ENCODE results near the gene TTC27.
"Not testable (repeated sequence)": the region's sequence is repeated elsewhere in the genome, so short reads cannot be mapped to it uniquely, and the experiment has no call there.

Gene TTC27

GRCh38 chr2:32721376-32721775 lies 93.5 kb downstream of the TTC27 start:
- no peak for DNase-seq

- no peak for DNase-seq
Measured at GRCh38 chr2:32723467-32724079, 95.7 kb downstream of the TTC27 start.

DNA sequence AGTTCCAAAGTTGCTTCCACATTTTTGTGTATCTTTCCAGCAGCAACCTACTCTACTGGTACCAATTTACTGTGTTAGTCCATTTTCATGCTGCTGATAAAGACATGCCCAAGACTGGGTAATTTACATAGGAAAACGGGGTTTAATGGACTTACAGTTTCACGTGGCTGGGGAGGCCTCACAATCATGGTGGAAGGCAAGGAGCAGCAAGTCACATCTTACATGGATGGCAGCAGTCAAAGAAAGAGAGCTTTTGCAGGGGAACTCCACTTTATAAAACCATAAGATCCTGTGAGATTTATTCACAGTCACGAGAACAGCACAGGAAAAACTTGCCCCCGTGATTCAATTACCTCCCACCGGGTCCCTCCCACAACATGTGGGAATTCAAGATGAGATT lies 98.8 kb downstream of the TTC27 start:
- not testable (repeated sequence) for DNase-seq

- DNase-seq: no peak
Measured at GRCh38 chr2:32727157-32727556, 99.3 kb downstream of the TTC27 start.

- not testable (repeated sequence) for DNase-seq
Measured at GRCh38 chr2:32730958-32731357, 103.1 kb downstream of the TTC27 start.

DNA sequence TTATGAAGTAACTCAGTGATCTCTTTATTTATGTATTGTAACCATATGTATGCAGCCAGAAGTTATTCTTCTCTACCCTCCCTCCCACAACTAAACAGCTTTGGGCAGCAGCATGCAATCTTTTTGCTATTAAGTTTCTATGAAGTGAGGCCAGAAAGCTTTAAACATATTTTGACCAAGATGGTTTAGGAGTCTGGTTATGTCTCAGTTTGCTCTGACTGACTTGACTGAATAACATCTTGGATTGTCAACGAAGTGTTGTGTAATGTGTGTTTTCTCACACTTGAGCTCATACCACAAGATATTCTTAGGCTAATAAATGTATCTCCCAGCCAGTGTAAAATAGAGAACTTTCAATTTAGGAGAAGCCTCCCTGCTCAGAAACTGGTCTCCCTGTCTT lies 104.3 kb downstream of the TTC27 start:
- DNase-seq: no peak

GRCh38 chr2:32732912-32733472 lies 105.1 kb downstream of the TTC27 start:
- no peak for DNase-seq

- no peak for DNase-seq
Measured at GRCh38 chr2:32735348-32735747, 107.5 kb downstream of the TTC27 start.

DNA sequence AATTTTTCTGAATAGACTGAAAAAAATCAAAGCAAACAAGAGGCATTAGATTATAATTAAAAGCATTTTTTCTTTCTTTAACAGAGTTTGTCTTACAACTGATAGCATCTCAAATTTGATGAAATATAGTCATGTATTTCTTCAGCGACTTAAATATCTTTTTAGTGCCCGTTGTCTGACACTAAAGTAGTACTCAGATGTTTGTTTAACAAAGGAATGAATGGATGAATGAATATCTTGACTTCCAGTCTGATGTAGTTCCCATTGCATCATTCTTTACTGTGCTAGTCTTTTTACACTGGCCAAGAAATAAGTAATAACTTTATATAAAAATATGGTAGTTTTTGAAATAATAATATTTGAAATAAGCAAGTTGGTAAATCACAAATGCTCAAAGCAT lies 111.1 kb downstream of the TTC27 start:
- no peak for DNase-seq

DNA sequence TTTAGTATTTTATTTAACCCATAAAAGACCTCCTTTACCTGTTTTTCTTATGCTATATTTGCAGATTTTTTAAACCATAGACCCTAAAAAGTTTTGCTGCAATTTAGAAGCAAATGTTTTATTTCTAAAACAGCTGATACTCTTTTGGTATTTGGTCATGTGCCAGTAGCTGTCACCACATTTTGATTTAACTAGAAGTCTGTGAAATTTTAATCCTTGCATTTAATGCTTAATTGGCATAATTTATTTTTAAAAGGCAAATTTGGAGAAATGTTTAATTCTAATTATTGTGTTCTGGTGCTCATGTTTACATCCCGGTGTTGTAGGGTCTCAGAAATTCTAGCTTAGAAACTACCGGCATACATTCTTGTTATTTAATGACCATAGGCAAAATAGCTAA lies 111.8 kb downstream of the TTC27 start:
- DNase-seq: no peak

GRCh38 chr2:32741575-32741974 lies 113.7 kb downstream of the TTC27 start:
- DNase-seq: no peak

DNA sequence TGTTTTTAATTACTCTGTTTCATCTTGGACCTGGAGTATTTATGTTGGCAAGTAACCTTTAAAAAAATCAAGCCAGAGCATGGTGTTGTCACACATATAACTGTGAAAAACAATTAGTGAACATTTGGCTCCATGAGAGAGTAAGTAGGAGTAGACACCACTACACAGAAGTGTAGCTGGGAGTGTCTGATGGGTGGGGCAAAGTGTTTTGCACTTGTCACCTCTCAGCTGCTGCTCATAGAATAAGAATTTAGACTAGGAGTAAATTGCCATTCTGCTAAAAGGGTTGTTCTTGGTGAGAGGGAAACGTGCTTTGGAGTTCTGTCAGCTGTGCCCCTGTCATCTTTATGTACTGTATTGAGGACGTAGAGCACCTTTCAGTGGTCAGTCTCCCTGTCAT lies 114.5 kb downstream of the TTC27 start:
- DNase-seq: no peak

DNA sequence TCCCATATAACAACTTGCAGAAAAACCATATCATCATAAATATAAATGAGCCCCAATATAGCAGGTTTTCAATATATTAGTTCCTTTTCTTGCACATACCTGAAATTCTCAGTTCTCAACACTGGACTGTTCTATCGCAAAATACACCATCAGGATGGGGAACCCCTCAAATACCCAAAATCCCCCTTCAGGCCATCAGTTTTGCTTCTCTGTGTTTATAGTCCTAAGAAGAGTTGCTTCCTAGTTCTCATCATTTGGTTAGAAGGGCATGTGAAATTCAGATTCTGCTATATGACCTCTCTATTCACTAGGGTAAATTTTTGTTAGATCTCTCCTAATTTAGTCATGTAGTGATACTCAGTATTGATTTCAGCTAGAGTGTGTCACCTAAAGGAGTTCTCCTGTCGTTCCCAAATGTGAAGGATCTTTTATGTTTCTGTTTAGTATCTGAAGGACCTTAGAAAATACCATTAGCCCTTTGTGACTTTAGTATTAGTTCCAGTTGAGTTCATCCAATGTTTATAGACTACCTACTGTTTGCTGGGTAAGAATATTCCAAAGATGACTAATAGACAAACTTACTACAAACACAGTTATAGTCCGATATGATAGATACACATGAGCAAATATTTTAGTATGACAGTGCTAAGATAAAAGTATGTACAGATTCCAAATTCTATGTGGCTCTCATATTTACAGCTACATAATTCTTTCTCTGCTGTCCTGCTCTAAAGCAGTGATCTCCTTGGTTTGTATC lies 115.8 kb downstream of the TTC27 start:
- DNase-seq: no peak

- DNase-seq: no peak
Measured at GRCh38 chr2:32745191-32745590, 117.3 kb downstream of the TTC27 start.

DNA sequence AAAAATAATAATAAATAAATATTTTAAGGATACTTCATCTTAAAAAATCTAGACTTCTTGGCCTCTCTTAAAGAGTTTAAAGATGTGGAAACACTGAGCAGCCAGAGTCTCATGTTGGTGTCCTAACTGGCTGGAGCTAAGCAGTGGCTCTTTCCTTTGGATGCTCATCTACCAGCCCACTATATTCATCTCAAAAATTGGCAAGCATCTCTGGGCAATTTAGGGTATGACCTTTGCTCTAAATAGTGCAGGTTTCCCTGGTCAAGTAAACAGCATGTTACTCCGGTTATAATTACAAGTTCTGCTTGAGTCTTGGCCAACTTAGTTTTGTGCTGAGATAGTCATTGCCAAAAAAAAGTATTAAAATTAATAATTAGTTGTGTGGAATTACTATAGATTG lies 117.8 kb downstream of the TTC27 start:
- no peak for DNase-seq

- no peak for DNase-seq
Measured at GRCh38 chr2:32746669-32747068, 118.8 kb downstream of the TTC27 start.

DNA sequence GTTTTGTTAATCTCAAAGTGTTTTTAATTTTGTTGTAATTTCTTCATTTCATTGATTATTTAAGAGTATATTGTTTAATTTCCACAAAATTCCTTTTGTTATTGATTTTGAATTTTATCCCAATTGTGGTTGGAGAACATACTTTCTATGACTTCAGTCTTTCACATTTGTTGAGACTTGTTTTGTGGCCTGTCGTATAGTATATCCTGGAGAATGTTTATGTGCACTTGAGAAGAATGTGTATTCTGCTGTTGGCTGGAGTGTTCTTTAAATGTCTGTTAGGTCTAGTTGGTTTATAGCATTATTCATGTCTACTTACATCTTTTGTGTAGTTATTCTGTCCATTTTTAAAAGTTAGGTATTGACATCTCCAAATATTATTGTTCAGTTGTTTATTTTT lies 120.3 kb downstream of the TTC27 start:
- no peak for DNase-seq

- DNase-seq: no peak
Measured at GRCh38 chr2:32750880-32751279, 123.0 kb downstream of the TTC27 start.

GRCh38 chr2:32752205-32752604 lies 124.4 kb downstream of the TTC27 start:
- no peak for DNase-seq

GRCh38 chr2:32752952-32753351 lies 125.1 kb downstream of the TTC27 start:
- DNase-seq: no peak

DNA sequence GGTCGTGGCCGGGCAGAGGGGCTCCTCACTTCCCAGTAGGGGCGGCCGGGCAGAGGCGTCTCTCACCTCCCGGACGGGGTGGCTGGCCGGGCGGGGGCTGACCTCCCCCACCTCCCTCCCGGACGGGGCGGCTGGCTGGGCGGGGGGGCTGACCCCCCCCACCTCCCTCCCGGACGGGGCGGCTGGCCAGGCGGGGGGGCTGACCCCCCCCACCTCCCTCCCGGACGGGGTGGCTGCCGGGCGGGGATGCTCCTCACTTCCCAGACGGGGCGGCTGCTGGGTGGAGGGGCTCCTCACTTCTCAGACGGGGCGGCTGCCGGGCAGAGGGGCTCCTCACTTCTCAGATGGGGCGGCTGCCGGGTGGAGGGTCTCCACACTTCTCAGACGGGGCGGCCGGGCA lies 126.8 kb downstream of the TTC27 start:
- DNase-seq: not testable (repeated sequence)

DNA sequence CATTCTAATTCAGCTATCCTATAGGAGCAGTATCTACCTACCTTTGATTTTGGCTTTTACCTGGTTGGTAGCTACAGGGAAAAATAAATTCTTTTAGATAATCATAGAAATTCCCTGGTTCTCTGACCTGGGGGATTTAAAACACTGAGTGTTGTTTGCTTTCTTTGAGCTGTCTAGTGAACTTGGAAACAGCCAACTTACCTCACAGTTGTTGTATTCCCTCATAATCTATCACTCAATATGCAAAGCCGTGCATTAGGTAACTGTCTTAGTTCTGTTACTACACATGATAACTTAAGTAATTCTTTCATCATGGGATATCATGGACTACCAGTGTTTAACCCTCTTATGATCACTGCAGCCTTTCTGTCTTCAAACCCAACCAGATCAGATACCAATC lies 127.8 kb downstream of the TTC27 start:
- DNase-seq: no peak

DNA sequence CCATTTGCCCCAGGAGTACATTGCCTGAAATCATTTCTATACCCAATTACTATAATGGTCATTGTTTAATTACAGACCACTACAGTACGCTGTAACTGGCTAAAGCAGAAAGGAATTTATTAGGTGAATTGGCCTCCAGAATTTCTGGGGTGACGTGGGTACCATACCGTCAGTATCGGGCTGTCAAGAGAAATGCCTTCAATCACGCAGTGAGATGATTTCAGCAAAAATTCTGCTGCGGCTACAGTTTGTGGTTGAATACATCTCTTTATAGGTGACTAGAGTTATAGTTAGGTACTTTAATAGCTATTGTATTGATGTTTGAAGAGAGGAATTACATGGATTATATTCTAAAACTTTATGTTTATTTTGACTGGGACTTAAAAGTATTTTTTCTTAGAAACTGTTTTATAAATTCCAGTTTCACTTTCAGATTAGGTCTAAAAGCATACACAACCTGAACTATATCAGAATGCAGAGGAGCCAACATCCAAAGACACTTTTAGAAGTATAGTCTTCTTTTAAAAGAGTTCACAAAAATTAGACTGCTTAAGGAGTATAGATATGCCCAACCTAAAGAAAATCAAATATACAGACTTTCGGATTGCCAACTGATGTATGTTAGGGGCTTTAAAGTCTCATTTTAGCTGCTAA lies 128.4 kb downstream of the TTC27 start:
- DNase-seq: no peak

- DNase-seq: no peak
Measured at GRCh38 chr2:32758232-32758631, 130.4 kb downstream of the TTC27 start.

All from NCI-H2171 (cell line).